BE2C (cell line): ENCODE data around the gene TP53BP1.

Experiments
- DNase-seq: peaks from one replicate; pipeline ENCODE4 v3.0.0-alpha.2; 2020
- H3K27me3 ChIP-seq: fragments of 250-450 bp; sonication (Bioruptor Pico); 2 replicates; pipeline ENCODE4 v1.5.1; 2020; ENCODE audit warnings: mild to moderate bottlenecking
- H3K36me3 ChIP-seq: fragments of 250-450 bp; sonication (Bioruptor Pico); 2 replicates; pipeline ENCODE4 v1.5.1; 2020; ENCODE audit warnings: mild to moderate bottlenecking
- H3K4me1 ChIP-seq: fragments of 250-450 bp; sonication (Bioruptor Pico); 2 replicates; pipeline ENCODE4 v1.5.1; 2020
- H3K4me3 ChIP-seq: 2 replicates; pipeline ENCODE4 v1.5.1; 2011; ENCODE audit warnings: low read depth, low read length
- H3K9me3 ChIP-seq: fragments of 250-450 bp; sonication (Bioruptor Pico); 2 replicates; pipeline ENCODE4 v1.5.1; 2020
- TF ChIP-seq, protein P1 (sequence below): IDR thresholded peaks from 2 replicates; pipeline ENCODE4 v1.5.1; 2012; ENCODE audit warnings: mild to moderate bottlenecking, low read depth, low read length

The TP53BP1 gene

DNA sequence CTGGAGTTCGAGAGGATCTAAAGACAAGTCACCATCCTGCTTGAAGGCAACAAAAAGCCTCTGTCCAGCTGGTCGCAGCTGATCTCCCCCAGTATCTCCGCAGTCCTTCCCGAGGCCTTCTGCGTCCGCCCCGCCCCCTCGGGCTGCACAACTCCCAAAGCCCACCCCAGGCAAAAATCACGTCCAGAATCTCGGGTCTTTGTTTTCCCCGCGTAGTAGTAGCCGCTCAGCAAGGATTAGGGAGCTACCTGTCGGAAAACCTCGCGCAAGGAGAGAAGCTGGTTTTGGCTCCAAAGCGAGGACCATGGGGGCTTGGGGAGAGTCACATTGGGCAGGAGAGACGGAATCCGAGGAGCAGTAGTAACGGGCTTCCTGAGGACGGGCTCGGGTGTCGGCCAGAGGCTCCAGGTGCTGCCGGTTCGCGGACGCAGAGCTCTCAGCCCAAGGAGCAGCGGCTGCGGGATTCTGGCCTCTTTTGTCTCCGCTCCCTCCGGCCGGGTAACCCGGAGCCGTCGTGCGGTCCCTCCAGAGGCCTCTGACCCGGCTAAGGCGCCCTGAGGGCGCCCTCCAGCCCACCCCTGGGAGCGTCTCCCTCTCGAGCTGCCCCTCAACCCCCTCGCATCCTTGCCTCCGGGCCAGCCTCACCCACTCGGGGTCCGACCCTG, 122.5 kb downstream of the TP53BP1 start:
- H3K9me3 ChIP-seq: no peaks in the 10 kb centered on the region
- DNase-seq: peak; percentile 32
- 0 out of 2 replicates have a peak, but pooled peaks cover 2% of the 10 kb centered on the region for H3K4me1 ChIP-seq
- peak overlapping the region; percentile 96 for H3K4me3 ChIP-seq
- peaks cover 32% of the 10 kb centered on the region for H3K36me3 ChIP-seq
- TF ChIP-seq, protein P1, sequence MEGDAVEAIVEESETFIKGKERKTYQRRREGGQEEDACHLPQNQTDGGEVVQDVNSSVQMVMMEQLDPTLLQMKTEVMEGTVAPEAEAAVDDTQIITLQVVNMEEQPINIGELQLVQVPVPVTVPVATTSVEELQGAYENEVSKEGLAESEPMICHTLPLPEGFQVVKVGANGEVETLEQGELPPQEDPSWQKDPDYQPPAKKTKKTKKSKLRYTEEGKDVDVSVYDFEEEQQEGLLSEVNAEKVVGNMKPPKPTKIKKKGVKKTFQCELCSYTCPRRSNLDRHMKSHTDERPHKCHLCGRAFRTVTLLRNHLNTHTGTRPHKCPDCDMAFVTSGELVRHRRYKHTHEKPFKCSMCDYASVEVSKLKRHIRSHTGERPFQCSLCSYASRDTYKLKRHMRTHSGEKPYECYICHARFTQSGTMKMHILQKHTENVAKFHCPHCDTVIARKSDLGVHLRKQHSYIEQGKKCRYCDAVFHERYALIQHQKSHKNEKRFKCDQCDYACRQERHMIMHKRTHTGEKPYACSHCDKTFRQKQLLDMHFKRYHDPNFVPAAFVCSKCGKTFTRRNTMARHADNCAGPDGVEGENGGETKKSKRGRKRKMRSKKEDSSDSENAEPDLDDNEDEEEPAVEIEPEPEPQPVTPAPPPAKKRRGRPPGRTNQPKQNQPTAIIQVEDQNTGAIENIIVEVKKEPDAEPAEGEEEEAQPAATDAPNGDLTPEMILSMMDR: no peak
- no peaks in the 10 kb centered on the region for H3K27me3 ChIP-seq

GRCh38 chr15:43361313-43361903, 131.5 kb downstream of the TP53BP1 start:
- TF ChIP-seq, protein P1: no peak
- Histone ChIP-seq H3K36me3 (peaks cover 73% of the 10 kb centered on the region), H3K9me3 (peaks cover 11% of the 10 kb centered on the region), H3K4me3 (no peak overlapping the region), H3K27me3 (no peaks in the 10 kb centered on the region), H3K4me1 (no peaks in the 10 kb centered on the region)
- no peak for DNase-seq

DNA sequence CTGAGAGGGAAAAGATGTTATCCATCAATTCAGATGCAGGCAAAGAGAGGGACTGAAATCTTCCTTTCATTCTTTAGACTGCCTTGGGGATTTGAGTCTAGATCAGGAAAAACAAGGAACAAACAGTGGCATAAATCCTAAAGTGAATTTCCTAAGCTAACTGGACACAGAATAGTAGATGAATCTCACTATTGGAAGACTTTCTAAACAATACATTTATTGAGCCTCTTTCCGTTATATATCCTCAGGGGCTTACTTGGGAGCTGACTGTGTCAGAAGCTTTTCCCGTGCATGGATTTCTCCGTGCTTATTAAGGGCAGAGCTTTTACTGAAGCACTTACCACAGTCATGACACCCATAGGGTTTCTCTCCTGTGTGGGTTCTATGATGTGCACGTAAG, 132.1 kb downstream of the TP53BP1 start:
- peaks cover 11% of the 10 kb centered on the region for H3K9me3 ChIP-seq
- H3K27me3 ChIP-seq: no peaks in the 10 kb centered on the region
- DNase-seq: no peak
- TF ChIP-seq, protein P1: no peak
- peaks cover 67% of the 10 kb centered on the region for H3K36me3 ChIP-seq
- no peaks in the 10 kb centered on the region for H3K4me1 ChIP-seq
- no peak overlapping the region for H3K4me3 ChIP-seq
